Measurements from ENCODE around the gene ZNF106.
A peak's percentile ranks its signal among the peaks of the same experiment; 100 is the strongest.

ZNF106 gene

DNA sequence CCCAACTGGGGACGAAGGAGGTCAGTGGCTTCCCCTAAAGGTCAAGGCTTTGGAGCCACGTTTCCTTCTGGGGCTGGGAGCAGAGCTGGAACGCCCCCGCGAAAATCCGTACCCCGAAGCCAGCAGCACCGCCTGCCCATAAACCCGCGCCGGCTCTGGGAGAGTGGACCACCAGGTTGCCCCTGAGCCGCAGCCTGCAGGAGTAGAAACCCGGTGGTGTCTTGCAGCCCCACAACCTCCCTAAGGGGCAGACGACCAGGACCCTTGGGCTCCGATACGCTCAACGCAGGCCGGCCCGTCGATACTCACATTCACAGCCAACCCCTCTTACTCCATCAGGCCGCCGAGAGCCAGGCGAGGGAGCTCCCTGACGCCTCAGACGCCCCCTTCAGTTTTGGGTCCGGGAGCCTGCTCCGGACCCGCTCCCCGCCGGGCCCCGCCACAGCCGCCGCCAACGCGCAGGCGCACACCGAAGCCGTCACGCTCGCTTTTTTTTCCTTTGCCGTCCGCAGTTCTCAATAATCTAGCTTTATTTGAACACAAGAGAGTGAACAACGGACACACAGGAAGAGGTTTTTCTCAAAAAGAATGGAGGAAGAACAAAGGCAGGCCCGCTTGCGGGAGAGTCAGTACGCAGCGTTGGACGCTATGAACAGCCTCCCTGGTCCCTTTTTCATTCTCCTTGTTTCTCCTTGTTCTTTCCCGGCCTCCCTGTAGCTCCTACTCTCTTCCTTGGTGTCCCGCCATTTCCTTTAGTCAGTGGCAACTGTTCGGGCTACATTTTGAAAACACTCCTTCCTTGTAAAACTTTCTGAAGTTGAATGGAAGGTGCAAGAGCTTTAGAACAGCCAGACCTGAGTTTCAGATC is at the start of gene ZNF106:
Gene ZNF106 (minus strand): TSS at position 471 of the 868 bp plus-strand sequence. CDS start 18,852 bp downstream, outside the sequence.
- DNase-seq: peak; percentile 93

DNA sequence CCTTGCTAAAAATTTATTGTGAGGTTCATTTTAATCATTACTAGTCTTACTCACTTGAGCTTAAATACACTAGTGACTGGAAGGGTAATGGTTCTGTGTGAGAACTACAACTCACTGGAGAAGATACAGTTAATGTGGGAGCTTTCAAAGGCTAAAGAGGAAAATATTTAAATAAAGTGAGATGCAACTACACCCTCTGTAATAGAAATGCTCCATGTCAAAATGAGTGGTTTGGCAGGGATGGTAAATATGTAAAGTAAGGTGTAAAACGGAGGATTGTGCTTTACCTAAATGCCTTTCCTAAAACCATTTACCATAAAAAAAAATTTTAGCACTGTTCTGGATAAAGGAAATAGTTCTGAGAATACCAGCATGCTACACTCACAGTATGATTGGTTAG is 42.3 kb upstream of the ZNF106 start:
- DNase-seq: no peak

DNA sequence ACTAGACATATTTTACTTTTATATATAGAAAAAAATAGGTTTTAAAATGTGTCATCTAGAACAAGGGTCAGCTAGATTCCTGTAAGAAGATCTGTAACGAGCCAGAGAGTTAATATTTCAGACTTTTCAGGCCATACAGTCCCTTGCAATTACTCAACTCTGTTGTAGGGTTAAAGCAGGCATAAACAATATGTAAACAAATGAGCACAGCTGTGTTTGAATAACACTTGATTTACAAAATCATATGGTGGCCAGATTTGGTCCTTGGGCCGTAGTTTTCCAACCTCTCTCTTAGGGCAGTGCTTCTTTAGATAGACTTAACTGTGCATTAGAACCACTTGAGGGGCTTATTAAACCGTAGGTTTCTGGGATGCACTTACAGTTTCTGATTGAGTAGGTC is 38.0 kb upstream of the ZNF106 start:
- DNase-seq: no peak

DNA sequence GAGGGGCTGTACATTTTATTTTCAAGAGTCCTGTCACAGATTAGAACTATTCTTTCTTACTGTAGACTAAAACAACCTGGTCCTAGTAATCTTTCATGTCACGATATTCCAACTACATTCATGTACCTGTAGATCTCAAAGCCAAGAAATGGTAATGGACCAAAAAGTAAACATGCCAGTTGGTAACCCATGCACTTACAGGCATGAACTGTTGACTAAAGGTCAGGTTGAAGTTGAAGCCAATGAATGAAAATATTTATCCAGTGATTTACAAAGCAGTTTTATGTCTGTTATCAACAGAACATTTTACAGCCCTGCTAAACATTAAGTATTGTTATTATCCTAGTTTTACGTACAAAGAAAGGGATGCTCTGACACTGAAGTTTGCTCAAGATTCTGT is 32.4 kb upstream of the ZNF106 start:
- no peak for DNase-seq

DNA sequence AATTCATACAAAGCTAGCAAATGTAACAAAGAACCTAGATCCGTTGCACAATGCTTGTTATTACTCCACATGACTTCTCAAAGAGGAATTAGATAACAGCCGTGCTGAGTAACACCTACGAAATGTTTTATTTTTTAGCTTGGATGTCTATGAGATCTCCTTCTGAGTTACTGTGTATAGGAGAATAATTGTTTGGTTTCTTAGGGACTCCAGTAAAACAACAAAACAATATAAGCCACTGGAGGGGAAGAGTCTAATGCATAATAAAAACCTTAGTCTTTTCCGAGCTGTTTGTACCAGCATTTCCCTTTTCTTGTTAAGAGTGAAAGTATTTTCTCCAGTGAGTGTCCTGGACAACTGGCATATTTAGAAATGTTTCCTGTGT is 20.1 kb upstream of the ZNF106 start:
- peak; percentile 27 for DNase-seq

DNA sequence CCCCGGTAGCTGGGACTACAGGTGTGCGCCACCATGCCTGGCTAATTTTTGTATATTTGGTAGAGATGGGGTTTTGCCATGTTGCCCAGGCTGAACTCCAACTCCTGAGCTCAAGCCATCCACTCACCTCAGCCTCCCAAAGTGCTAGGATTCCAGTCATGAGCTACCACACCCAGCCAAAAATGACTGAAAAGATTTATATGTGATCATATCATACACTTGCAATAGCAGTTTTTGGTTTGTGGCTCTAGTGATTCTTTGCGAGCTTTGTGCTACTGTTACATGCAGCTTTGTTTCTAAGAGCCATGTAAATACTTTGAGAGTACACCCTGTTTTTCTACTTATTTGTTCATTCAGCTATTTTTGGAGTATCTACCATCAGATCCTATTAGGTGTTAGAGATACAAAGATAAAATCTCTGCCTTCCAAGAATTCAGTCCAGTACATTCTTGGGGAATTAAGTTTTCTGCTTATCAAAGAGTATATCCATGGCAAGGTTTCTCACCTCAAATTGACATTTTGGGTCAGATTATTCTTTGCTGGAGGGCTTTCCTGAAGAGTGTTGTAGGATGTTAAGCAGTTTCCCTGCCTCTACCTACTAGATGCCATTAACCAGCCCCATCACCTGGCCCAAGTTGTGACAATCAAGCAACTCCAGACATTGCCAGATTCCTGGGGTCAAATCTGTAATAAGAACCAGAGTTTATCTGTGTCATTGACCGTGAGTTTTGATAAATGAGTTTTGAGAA is 19.5 kb upstream of the ZNF106 start:
- no peak for DNase-seq

DNA sequence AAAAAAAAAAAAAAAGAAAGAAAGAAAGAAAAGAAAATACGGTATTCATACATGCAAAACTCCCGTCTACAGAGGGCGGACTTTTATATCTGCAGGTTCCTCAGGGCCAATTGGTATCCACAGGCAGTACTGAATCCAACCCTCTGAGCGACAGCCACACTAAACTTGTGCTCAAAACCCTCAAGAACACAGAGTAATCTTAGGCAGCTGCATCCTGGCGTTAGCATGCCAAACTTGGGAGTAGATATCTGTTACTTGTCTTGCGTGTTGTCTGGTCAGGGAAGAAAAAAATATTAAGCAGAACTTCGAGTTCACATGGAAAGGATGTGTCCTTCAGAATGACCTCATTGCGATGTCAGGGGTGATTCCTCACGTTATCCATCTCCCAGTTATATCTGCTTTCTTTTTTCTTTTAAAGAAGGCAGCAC is 17.3 kb upstream of the ZNF106 start:
- no peak for DNase-seq

DNA sequence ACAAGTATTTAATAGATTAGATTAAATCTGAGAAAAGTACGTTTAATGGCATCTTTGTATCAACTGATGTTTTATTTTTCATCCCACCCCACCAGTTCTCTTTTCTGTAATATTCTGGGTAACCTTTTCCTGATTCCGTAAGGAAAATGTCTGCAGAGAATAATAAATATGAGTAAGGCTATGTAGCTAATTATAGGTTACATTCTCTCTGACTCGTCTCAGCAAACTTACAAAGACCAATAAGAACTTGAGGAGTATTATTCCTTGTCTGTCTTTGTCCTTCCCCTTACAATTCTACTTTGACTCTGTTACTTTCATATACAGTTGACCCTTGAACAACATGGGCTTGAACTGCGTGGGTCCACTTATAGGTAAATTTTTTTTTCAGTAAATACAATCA is 16.6 kb upstream of the ZNF106 start:
- peak; percentile 18 for DNase-seq

DNA sequence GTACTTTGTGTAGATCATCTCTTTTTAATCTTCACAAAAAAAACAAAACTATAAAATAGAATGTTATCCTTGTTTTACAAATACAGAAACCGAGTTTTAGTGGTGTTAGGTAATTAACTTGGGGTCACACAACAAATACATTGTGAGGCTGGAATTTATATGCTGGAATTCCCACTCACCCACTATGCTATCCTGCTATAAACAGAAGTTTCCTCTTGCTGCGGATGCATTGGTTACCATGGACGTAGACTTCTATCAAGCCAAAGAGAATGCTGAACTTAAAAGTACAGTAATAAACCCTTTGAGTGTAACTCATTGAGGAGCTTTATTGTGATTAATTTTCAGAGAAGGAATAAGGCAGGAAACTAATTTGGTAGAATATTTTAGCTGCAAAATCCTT is 13.7 kb upstream of the ZNF106 start:
- no peak for DNase-seq

DNA sequence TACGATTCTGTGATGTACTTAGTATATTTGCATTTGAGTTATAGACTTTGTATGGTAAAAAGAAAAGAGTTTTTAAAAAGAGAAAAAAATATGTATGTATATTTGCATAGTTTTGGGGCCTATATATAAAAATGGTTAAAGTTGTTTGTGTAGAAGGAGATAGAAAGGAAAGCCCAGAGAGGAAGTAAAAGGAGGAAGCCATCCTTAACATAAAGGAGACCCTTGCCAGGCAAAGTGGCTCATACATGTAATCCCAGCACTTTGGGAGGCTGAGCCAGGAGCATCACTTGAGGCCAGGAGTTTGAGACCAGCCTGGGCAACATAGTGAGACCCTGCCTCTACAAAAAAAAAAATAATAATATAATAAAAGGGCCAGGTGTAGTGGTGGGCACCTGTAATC is 12.9 kb upstream of the ZNF106 start:
- no peak for DNase-seq

DNA sequence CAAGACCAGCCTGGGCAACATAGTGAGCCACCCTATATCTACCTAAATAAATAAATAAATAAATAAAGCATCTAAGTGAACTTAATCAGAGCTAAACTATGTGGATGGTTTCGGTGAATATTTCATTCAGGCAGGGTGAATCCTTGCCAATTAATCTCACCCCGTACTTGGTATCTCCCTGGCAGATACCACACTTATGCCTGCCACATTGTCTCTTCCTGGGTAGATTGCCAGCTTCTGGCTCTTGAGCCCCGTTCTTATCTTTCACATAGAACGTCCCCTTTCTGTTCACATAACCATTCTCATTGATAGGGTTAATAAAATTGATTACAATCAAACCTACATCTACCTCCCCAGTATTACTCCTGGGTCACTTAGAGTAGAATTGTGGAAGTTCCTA is 11.5 kb upstream of the ZNF106 start:
- DNase-seq: no peak

DNA sequence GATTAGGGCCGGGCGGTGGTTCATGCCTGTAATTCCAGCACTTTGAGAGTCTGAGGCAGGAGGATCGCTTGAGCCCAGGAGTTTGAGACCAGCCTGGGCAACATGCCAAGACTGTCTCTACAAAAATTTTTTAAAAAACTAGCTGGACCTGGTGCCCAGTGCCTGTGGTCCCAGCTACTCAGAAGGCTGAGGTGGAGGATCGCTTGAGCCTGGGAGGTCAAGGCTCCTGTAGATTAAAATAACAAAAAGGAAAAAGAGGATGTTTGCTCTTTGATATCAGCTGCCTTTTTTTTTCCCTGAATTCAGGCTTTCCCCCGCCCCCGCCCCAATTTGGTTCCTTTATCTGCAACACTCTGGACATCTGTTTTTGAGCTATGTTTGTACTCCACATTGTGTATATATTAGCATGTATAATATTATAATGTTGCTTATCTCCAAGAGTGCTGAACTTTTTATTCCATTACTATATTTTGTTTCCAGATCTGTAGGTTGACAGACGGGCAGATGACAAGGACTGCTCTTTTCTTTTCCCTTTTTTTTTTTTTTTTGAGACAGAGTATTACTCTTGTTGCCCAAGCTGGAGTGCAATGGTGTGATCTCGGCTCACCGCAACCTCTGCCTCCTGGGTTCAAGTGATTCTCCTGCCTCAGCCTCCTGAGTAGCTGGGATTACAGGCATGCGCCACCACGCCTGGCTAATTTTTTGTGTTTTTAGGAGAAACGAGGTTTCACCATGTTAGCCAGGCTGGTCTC is 9.1 kb upstream of the ZNF106 start:
- DNase-seq: no peak

DNA sequence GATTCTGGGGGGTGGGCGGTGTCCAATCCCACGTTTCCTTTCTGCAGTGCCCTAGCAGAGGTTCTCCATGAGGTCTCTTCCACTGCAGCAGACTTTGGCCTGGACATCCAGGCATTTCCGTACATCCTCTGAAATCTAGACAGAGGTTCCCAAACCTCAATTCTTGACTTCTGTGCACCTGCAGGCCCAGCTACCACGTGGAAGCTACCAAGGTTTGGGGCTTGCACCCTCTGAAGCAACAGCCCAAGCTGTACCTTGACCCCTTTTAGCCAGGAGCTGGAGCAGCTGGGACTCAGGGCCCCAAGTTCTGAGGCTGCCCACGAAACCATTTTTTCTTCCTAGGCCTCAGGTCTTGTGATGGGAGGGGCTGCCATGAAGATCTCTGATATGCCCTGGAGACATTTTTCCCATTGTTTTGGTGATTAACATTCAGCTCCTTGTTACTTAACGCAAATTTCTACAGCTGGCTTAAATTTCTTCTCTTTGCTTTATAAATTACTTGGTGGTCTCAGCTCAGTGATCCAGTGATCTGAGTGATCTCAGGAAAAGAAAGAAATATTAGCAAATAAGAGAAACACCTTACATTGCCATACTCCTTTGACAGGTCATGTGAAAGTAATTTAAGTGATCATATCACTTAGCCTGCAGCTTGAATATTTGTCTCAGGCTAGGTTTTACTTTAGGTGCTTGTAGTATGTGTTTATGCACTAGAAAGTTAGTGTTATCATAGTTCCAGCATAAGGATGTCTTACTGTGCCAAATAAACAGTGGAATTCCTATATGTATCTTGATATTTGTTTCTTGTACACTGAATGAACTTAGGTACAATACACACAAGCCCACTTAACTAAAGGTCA is 7.5 kb upstream of the ZNF106 start:
- DNase-seq: no peak

DNA sequence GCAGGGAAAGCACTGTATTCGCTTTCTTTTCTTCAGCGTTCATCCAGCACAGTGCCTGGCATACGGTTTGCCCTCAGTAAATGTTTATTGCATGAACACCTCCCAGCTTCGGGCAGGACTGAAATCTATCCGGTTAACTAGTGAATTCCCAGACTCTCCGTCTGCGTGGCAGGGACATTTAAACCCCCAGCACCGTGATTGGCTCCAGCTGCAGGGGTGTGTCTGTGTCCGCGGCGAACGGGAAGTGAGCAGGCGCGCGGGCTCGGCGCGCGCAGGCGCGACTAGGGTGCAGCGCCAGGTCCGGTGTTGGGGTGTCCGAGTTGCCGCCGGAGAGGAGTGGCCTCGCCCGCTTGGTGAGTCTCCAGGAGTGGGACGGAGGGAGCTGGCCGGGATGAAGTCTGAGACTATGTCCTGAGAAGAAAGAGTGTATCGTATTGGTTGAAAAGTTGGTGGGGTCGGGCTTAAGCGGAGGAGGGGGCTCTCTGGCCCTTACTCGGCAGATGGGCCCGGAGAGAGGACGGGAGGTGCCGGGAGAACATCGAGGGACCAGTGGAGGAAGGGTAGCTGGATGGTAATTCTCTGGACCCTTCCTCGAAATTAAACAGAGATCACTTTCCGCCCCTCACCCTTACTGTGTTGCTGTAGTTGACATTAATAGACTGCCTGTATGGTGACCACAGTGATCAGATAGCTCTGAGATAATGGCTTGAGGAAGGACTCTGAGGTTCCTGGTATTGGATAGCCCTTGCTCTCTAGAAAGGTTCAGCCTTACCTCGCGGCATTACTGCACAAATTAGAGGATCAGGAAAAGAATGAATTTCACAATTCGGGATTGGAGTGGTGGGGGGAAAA is 4.6 kb upstream of the ZNF106 start, which contains the start of gene SNAP23:
Gene SNAP23 (plus strand): TSS at position 274 of the 852 bp plus-strand sequence. CDS start 16,213 bp downstream, outside the sequence.
- peak; percentile 96 for DNase-seq

DNA sequence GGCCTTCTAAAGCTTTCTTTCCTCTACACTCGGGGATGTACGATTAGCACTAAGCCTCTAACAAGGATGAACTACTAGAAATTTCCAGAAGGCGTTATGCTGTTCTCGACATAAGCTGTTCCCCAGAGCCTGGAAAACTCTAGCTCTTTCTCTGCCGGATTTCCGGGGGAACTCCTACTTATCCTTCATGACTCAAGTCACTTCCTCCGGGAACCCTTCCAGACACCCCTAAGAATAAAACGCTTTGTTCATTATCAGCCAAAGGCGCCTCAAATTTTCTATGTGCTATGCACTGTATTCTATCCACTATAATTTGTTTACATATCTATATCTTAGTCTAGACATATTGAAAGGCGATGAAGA is 4.0 kb upstream of the ZNF106 start:
- DNase-seq: peak; percentile 74

DNA sequence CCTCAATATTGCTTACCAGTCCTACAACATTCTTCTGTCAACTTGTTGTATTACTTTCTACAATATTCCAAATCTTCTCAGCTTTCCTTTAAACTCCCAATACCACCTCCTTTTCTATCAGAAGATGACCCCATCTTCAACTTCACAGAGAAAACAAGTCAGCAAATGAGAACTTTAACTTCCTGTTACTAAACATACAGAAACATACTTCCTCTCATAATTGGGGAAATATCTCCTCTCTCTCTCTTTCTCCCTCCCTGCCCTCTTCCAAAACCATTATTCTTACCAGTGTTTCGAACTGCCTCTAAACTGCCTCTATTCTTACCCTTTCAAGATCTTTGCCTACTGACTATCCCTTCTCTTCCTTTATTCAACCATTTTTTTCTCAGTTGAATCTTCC is 2.7 kb upstream of the ZNF106 start:
- DNase-seq: no peak

DNA sequence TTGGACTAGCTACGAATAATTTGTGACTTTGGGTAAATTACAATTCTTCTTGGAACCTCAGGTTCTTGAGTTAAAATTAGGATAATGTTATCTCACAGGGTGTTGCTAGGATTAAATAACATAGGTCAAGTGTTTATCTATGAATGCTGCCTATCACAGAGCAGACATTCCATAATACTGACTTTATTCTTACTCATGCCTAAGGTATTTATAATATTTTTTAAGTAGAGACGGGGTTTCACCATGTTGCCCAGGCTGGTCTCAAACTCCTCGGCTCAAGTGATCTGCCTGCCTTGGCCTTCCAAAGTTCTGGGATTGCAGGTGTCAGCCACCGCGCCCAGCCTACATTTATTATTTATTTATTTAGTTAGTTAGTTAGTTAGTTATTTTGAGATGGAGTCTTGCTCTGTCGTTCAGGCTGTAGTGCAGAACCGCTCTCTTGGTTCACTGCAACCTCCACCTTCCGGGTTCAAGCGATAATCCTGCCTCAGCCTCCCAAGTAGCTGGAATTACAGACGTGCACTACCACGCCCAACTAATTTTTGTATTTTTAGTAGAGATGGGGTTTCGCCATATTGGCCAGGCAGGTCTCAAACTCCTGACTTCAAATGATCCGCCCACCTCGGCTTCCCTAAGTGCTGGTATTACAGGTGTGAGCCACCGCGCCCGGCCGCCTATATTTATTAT is 741 bp upstream of the ZNF106 start:
- peak; percentile 64 for DNase-seq

DNA sequence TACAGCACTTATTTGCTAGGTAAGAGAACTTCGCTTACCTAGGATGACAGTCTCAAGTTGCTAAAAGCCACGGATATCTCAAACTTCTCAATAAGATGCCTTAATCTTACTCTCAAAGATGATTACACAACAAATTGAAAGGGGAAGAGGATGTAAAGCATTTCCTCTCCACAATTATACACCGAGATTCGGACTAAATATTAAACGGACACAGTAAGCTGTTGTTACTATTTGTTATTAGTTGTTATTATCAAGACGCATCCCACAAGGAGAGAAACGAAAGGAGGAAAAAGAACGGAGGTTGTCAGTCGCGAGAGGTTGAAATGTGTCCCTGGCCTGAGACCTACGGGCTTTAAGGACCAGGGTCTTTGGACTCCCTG is 660 bp downstream of the ZNF106 start:
- no peak for DNase-seq

DNA sequence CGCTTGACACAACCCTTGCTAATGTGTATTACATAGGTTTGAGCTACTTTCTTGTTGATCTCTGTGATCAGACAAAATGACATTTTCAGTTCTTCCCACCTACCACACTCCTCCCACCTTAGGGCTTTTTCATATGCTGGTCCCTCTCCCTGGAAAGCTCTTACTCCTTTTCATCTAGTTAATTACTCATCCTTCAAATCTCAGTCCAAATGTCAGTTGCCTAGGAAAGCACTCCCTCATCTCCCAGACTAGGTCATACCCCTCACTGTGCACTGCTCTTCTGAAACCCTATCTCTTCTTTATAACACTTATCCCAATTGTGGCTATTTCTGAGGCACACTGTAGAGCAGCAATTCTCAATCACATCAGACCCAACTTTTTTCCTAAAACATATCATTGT is 7.3 kb downstream of the ZNF106 start:
- DNase-seq: no peak

DNA sequence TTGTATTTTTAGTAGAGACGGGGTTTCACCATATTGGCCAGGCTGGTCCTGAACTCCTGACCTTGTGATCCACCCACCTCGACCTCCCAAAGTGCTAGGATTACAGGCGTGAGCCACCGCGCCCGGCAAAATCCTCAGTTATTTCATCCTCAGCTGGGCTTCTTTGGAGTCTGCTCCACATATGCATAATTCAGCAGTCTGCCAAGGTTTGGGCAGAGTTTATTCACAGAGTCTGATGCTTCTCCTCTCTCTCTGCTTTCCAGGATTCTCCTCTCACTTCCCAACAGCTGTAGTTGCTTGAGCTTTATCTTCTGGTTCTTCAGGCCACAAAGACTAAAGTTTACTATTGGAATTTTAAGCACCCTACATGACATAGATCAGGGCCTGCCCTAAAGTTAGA is 8.2 kb downstream of the ZNF106 start:
- no peak for DNase-seq

DNA sequence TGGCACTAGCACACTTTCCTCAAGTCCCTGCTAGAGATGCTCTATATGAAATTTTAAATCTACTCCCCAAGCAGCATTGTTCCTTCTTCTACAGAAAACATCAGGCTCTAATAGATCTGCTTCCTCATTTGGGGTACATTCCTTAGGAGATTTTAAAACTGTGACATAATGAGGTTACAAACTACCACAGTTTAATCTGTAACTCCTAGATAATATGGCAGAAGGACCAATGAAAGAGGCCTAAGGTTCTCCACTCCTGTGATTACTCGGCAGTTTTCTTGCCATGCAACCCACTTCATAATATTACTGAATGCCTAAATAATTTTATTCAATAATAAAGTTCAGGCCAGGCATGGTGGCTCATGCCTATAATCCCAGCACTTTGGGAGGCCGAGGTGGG is 16.1 kb downstream of the ZNF106 start:
- DNase-seq: no peak
